GM18951 (cell line): Measurements from ENCODE around the gene TRPM4.

Experiments
- POLR2A ChIP-seq: IDR thresholded peaks from 4 replicates; pipeline ENCODE4 v1.6.1; 2011; ENCODE audit warnings: mild to moderate bottlenecking; ENCODE audit not compliant: insufficient read length, insufficient read depth; ENCODE audit errors: extremely low read depth
- in situ Hi-C: fragments of 300-500 bp; cut with MboI; formaldehyde crosslinking; loops from one replicate; pipeline ENCODE4 v1.12.0; 2022; ENCODE audit warnings: low sequenced_read_pairs, mixed read lengths, inconsistent platforms; ENCODE audit not compliant: unreplicated experiment

TRPM4 gene

DNA sequence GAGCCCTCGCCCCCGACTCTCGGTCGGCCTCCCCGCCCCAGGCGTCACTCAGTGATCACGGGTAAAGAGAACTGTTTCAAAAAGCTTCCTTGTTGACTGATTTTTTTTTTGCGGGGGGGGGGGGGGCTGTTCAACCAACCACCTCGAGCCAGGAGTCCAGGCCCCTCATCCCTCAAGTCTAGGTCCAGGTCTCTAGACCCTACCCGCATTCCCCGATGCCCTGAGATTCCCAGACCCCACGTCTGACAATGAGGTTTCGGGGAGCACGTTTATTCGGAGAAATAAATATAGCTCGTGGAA, 6.7 kb upstream of the TRPM4 start:
- TF ChIP-seq POLR2A = no peak
- in situ Hi-C loops = no loop called here

DNA sequence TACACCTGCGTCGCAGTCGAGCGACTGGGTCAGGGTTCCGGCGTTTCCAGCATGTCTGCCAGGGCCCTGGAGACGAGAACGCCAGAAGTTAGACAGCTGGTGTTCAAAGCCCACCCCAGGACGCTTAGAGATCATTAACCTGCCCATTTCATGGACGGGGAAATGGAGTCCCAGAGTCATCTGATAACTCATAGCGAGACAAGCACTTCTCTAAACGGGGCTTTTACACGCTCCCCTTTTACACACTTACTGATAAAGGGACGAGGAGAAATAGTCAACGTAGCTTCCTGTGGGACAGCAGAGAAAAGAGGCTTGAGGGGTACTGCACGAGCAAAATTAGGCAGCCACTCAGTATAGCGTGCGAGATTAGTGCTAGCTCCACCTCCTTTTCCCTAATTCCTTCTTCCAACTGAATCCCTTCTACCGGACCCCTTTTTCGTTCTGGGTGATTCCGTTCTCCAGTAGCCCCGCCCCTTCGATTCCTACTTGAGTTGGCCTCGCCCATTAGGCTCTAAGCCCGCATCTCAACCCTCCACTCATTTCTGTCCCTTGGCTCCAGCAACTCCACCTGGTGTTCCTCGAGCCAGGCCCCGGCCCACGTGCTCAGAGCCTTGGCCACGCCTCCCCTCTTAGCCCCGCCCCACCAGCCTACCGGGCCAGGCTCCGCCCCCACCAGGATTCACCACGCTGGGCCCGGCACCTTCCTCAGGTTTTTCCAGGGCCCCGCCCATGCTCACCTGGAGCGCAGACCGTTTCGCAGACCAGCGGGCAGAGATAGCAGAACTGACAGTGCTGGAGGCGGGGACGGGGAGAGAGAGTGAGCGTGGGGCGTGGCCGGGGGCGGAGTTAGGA, 6.1 kb upstream of the TRPM4 start:
- no peak for TF ChIP-seq POLR2A
- in situ Hi-C loops = no loop called here

DNA sequence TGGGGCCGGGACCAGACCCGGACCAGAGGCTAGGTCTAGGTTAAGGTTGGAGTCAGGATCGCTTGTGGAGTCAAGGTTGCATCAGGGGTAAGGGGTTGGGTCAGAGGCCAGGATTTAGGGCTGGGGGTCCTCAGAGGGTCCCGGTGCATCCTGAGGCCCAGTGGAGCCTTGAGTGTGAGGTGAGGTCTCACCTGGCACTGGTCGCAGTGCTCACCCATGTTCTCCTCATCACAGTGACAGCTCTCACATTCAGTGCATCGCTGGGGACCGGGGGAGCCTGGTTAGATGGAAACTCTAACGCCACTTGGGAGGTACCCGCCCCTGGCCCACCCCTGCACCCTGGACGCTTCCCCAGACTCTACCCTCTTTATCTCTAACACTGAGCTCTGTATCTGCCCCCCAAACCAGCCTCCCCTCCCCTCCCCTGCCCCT, 5.5 kb upstream of the TRPM4 start:
- in situ Hi-C loops = no loop called here
- no peak for TF ChIP-seq POLR2A

DNA sequence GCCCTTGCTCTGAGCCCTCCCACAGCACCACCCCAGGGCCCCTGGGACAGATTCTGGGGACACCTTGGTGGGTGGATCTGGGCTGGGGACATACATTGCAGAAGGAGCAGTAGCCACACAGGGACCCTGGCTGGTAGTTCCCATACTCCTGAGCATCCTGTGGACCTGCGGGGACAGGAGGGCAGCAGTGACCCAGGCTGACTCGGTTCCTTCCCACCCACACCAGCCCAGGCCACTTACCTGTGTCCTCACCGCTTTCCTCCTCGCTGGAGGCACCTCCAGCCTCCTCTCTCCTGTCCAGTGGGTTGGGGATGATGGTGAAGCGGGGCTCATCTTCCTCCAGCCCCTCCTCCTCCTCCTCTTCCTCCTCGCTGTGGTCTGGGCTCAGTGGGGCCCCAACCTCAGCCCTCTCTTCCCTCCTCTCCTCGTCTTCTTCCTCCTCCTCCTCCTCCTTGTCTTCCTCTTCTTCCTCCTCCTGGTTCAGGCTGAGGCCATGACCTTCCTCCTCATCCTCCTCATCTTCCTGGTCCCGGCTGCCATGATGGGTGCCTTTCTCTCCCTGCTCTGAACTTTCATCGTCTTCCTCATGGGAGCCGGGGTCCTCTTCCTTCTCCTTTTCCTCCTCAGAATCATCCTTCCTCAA, 4.3 kb upstream of the TRPM4 start:
- in situ Hi-C loops = no loop called here
- no peak for TF ChIP-seq POLR2A

DNA sequence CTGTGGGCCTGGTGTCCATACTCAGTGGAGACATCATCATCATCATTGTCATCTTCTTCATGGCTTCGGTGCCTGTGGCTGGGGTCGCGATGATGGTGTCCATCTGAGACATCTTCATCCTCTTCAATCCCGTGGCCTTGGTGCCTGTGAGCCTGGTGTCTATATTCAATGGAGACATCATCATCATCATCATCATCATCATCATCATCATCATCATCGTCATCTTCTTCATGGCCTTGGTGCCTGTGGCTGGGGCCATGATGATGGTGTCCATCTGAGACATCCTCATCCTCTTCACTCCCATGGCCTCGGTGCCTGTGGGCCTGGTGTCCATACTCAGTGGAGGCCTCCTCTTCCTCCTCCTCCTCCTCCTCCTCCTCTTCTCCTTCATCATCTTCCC, 3.3 kb upstream of the TRPM4 start:
- no peak for TF ChIP-seq POLR2A
- in situ Hi-C loops = no loop called here

DNA sequence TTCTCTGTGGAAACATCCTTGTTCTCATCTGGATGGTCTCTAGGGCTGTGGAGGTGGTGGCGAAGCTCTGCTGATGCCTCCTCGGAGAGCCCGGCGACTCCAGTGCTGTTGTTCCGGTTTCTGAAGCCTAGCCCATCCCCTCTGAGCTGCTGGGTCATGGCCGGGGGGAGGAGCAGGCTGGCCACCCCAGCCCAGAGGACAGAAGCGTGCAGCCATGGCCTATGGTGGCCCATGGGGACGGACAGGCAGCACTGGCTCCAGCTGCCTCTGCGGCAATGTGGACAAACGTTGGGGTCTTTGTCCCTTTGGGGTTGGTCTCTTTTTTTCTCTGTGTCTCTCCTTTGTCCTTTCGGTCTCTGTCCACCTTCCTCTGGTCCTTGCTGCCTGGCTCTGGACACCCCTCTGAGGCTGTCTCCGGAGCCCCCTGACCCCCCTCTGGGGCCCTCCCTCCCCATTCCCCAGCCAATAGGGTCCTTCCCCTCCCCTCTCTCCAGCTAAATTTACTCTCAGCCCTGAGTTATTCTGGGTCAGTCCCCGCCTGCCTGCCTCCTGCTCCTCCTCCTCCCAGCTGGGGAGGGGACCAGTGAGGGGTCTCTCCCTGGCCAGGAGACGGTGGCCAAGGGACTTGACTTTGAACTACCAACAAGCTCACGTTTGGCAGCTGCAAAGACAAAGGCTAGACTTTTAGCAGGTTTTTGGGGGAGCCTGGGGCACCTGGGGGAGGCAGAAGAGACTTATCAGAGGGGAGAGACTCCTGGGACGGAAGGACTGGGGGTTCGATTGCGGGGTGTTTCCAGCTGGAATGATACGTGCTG, 2.4 kb upstream of the TRPM4 start, which contains the start of gene HRC:
TSS of gene HRC (minus strand) at position 392 of the 815 bp plus-strand sequence. CDS start at position 233, 159 bp downstream.
- in situ Hi-C loops = no loop called here
- no peak for TF ChIP-seq POLR2A

DNA sequence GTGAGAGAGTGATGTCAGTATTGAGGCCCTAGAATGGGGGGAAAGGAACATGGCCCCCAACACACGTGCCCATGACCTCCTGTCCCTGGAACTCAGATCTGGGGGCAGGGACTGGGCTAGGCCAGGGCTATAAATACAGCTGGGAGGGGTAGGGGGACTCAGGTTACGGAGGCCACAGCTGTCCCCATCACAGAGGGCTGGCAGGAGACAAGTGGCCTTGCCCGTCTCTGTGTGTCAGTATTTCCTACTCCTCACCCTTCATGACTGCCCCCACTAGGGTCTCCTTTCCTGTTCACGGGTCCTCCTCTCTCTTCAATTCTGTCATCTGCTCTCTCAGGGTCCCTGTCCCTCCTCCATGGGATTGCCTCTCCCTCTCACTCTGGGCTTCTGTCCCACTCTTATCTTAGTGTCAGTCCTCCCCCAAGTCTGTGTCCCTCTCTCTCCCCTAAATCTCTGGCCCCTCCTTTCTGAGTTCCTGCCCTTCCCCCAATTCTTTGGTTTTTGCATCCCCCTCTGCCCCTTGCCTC, 1.7 kb upstream of the TRPM4 start:
- TF ChIP-seq POLR2A = no peak

DNA sequence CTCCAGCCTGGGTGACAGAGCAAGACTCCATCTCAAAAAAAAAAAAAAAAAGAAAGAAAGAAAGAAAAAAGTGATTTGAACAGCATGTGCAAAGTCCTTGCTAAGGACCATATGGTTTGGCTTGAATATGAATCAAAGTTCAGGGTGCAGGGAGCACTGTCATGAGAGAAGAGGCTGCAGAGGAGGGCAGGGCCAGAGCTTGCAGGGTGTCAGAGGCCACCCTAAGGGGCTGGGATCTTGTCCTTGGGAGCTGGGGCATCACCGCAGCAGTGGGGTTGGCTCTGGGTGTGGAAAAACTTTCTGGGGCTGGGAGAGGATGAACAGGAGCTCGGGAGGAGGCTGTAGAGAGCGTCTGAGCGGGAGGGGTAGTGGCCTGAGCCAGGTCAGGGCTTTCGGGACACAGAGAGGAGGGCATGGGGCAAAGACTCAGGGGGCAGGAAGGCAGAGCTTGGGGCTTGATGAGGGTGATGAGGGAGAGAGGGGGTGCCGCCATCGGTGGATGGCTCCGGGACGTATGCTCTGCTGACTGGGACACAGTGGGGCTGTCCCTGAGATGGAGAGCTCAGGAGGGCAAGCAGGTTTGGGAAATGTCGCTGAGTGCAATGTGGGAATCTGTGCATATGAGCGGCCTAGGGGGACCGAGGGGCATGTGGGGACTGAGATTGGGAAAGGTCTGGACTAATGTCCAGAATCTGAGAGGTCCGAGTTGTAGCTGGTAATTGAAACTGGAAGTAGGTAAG, 3.0 kb downstream of the TRPM4 start:
- in situ Hi-C loops = no loop called here
- TF ChIP-seq POLR2A = no peak

More for the DNA sequence above, 1.7 kb upstream of the TRPM4 start:
- in situ Hi-C loops = no loop called here

DNA sequence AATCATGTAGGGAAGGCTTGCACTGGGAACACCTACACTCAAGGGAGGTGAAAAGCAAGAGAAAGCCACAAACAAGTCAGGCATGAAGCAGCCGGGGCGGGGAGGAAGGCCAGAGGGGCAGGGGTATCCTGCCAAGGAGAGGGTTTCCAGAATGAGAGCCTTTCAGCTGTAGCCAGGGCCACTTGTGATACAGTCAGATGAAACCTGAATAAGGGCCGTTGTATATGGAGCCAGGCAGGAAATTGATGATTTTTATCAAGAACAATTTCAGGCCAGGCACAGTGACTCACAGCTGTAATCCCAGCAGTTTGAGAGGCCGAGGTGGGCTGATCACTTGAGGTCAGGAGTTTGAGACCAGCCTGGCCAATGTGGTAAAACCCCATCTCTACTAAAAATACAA, 4.4 kb downstream of the TRPM4 start:
- in situ Hi-C loops = no loop called here
- no peak for TF ChIP-seq POLR2A

DNA sequence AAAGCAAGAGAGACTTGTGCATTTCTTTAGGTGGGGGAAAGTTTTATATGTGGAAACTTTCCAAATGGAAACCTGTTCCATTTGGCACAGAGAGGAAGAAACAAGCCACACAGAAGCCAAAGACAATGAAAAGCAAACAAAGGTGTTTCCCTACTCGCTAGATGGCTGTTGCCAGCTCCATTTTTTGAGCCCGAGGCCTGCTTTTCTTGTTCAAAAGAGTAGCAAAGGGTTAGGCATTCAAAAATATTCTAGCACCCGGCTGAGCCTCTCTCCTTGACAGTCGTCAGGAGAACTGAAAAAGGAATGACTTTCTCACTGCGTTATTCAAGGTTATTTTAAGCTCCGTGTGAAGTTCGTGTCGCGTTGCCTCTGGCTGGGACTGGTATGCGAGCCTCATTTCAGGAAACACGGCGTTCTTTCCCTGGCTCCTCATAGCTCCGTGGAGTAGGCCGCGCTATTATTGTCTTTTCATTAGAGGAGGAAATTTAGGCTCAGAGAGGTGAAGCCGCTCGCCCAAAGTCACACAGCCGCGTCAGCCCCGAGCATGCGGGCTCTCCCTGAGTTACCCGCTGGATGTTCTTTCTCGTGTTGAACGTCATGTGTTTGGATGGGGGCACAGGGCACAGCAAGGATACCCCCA, 7.6 kb downstream of the TRPM4 start:
- in situ Hi-C loops = no loop called here
- no peak for TF ChIP-seq POLR2A

DNA sequence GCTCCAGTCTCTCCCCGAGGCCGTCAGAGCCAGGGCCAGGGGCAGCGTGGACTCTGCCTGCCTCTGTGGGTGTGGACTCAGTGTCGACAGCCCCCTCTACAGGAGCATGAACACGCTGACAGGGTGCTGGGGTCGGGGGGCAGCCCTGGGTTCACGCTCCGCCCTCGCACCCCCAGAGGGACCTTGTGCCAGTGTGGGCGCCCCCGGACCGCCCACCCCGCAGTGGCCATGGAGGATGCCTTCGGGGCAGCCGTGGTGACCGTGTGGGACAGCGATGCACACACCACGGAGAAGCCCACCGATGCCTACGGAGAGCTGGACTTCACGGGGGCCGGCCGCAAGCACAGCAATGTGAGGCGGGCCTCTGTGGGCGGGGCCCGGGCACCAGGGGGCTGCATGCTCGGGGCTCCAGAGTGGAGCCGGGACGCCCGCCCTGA, 8.3 kb downstream of the TRPM4 start:
- in situ Hi-C loops = no loop called here
- TF ChIP-seq POLR2A = no peak

DNA sequence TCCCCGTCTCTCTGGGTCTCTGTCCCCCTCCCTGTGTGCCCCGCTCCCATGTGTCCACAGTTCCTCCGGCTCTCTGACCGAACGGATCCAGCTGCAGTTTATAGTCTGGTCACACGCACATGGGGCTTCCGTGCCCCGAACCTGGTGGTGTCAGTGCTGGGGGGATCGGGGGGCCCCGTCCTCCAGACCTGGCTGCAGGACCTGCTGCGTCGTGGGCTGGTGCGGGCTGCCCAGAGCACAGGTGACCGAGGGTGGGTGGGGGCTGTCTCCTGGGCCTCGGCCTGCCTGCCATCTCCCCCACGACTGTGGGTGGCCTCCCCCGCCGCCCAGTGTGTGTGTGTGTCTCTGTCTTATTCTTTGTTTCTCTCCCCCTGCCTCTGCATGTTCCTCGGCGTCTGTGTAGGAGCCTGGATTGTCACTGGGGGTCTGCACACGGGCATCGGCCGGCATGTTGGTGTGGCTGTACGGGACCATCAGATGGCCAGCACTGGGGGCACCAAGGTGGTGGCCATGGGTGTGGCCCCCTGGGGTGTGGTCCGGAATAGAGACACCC, 10.3 kb downstream of the TRPM4 start:
- TF ChIP-seq POLR2A = no peak
- in situ Hi-C loops = no loop called here

DNA sequence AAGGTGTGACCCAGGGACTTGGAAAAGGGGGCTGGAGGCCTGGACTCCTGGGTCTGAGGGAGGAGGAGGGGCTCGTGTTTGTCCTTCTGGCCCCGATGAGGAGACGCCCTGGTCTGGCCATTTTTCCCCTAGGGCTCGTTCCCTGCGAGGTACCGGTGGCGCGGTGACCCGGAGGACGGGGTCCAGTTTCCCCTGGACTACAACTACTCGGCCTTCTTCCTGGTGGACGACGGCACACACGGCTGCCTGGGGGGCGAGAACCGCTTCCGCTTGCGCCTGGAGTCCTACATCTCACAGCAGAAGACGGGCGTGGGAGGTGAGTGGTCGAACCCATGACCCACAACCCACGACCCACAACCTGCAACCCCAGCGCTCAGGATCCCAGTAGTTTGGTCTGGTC, 10.8 kb downstream of the TRPM4 start:
- in situ Hi-C loops = no loop called here
- no peak for TF ChIP-seq POLR2A
